Activated CD4-positive, CD25-positive, alpha-beta regulatory T cell treated with anti-CD3 and anti-CD28 coated beads, Interleukin-2, amount 50 U/mL, for 16 hours (primary cell): ENCODE measurements around the gene PTPRN2.

ENCODE experiments used
- DNase-seq: peaks from one replicate; pipeline ENCODE4 v3.0.0-alpha.2; 2020; ENCODE audit warnings: low read depth, low spot score

PTPRN2 gene

DNA sequence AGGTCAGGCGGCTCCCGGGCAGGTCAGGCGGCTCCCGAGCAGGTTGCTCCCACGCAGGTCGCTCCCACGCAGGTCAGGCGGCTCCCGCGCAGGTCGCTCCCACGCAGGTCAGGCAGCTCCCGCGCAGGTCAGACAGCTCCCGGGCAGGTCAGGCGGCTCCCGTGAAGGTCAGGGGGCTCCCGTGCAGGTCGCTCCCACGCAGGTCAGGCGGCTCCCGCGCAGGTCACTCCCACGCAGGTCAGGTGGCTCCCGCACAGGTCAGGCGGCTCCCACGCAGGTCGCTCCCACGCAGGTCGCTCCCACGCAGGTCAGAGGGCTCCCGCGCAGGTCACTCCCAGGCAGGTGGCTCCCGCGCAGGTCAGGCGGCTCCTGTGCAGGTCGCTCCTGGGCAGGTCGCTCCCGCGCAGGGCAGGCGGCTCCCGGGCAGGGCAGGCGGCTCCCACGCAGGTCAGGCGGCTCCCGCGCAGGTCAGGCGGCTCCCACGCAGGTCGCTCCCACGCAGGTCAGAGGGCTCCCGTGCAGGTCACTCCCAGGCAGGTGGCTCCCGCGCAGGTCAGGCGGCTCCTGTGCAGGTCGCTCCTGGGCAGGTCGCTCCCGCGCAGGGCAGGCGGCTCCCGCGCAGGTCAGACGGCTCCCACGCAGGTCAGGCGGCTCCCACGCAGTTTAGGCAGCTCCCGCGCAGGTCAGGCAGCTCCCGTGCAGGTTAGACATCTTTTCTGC lies 30.7 kb downstream of the PTPRN2 start:
- DNase-seq, result no peak

DNA sequence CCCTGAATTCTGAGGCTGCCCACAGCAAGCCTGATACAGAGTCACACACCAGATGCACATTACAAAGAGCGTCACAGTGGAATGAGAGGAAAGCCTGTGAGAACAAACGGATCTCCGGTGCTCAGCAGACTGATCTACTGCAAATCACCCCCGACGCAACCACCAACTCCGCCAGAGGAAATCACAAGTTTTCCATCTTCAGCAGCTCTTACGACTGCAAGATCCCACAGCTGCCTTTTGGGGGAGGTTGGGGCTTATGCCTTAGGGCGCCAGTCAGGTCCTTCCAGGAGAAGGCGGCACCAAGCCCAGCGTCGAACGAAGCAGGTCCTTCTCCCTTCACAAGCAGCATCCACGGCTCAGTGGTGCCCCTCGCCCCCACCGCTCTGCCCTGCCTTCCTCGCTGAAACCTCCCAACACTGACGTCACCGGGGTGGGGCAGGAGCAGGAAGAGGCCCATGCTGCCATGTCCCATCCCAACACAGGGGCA lies 32.5 kb downstream of the PTPRN2 start:
- no peak for DNase-seq

DNA sequence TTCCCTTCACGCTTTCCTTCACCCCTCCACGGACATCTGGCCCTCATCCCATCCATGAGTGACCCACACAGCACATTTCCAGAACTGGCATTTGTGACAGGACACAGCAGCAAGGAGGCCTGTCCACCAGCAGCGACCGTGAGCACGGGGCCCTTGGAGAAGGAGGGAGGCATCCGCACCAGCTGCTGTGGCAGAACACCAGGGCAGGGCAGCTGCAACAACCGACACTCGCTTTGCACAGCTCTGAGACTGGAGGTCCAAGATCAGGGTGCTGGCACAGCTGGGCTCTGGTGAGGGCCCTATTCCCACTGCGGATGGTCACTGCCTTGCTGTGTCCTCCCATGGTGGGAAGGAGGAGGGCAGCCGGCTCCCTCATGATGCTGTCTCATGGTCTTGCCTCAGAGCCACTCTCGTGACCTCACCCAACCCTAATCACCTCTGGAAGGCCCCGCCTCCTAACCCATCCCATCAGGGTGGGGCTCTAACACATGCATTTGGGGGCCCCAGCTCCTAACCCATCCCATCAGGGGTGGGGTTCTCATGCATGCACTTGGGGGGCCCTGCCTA lies 36.7 kb downstream of the PTPRN2 start:
- DNase-seq, result no peak

DNA sequence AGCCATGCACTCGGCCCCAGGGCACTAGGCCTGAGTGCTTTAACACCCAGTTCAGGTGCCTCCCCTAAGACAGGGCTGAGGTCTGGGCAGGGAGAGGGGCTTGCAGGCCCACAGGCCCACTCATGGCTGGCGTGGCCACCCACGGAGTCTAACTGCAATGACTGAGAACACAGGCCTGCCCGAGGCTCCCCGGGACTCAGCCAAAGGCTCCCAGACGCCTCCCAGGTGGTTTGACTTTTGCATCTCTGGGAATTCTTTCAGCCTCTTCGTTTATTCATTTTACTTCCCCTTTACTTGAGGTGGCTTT lies 37.3 kb downstream of the PTPRN2 start:
- no peak for DNase-seq

DNA sequence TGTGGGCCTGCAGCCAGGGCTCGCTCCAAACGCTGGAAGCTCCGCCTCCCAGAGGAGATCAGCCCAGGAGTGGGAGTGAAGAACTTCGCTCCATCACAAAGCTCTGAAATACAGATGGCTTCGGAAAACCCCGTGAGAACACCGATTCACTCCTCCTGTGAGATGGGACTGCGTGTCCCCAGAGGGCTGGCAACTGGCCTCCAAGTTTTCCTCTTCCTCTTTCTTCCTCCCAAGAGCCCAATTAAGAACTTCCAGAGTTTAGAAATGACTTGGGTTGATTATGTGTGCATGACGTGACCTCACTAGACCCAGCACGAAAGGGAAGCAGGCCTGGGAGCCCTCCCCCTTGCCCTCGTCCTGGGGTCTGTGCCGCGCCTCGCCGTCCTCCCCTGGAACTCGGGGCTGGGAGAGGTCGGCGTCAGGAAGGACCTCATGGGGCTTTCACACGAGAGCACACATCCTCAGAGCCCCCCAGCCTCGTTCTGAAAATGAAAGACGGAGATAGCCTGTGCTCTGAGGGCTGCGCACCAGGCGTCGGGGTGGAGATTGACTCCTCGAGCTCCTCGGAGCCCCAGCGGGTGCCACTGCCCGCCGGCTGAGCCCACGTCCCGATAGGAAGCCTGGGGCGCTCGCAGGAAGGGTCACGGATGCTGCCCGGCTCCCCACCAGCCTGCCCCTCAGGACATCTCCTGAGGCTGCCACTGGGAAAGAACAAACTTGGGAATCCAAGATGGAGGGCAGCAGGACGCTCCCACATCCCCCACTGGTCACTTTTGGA lies 37.8 kb downstream of the PTPRN2 start:
- DNase-seq, result no peak

DNA sequence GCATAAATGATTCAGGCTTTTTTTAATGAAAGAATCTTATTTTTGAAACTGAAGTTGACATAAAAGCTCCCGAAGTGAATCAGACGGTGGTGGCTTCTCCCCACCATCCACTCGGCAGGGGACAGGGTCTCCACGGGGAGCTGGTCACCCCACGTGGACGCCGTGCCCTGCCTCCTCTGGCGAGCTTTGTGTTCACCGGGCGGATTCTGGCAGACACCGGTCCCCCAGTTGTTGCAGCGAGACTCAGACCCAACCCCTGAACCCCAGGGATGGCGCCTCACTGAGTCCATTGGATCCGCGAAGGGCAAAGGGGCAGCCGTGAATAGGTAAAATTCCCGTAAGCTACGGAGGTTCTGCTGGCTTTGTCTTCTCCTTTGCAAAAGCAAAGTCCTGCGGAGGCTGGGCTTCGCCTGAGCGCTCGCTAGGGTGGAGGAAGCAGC lies 38.4 kb downstream of the PTPRN2 start:
- no peak for DNase-seq

DNA sequence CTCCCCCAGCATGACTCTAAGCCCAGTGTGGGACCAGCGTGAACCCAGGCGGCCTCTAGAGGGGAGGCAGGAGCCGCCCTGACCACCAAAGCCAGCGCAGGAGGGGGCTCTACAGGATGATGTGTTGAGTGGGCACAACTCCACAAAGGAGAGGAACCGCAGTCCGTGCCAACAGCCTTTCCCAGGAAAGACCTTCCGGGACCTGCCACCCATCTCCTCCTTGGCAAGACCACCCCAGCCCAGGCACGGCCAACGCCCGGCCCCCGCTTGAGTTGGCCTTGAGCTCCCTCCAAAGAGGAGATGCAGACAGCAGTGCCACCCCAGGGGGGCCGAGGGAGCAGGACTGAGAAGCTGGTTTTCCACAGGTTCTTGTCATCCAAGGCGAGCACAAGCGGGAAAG lies 38.9 kb downstream of the PTPRN2 start:
- DNase-seq, result no peak

GRCh38 chr7:158547817-158548216 lies 39.8 kb downstream of the PTPRN2 start:
- no peak for DNase-seq

- no peak for DNase-seq
Observed at GRCh38 chr7:158546626-158547025, 41.0 kb downstream of the PTPRN2 start.

GRCh38 chr7:158546214-158546613 lies 41.4 kb downstream of the PTPRN2 start:
- no peak for DNase-seq

DNA sequence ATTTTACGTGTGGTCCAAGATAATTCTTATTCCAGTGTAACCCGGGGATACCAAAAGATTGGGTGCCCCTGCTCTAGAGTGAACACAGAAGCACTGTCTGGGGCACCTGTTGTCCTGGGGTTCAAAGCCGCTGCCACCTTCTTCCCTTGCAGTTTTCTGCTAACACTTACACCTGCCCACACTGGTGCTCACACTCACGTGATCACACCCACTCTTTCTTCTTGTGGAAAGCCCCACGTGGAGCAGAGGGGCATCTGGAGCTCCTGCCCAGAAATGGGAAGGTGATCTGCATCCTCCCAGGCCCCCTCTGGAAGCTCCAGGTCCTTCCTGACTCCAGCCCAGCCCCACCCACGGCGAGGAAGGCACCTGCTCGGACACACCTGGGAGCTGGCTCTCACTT lies 42.9 kb downstream of the PTPRN2 start:
- DNase-seq, result no peak

GRCh38 chr7:158543840-158544239 lies 43.8 kb downstream of the PTPRN2 start:
- DNase-seq, result no peak

GRCh38 chr7:158542651-158543566 lies 44.7 kb downstream of the PTPRN2 start:
- DNase-seq, result no peak

GRCh38 chr7:158541346-158542010 lies 46.1 kb downstream of the PTPRN2 start:
- no peak for DNase-seq

DNA sequence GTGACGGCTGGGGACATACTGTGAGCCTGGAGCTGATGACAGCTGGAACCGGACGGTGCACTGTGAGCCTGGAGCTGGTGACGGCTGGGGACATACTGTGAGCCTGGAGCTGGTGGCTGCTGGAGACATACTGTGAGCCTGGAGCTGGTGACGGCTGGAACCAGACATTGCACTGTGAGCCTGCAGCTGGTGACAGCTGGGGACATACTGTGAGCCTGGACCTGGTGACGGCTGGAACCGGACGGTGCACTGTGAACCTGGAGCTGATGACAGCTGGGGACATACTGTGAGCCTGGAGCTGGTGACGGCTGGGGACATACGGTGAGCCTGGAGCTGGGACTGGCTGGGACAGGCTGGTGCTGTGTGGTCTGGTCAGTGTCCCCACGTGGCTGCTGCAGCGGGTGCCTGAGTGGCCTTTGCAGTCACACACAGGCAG lies 47.9 kb downstream of the PTPRN2 start:
- no peak for DNase-seq

- DNase-seq, result no peak
Observed at GRCh38 chr7:158538156-158538946, 49.3 kb downstream of the PTPRN2 start.

DNA sequence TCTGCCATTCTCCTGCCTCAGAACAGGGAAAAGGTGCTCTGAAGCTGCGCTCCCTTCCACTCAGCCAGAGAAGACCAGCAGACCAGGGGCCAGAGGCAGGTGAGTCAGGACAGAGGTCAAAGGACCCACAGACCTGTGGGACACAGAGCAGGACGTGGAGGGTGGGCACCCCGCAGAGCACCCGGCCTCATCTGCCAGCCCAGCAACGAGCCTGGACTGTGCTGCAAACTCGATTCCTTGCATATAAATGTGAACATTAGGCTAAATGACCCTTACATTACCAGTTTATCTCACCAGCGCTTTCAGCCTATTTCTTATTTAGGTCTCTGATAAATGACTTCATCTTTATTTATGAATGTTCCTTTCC lies 50.1 kb downstream of the PTPRN2 start:
- DNase-seq, result no peak

GRCh38 chr7:158536871-158537515 lies 50.6 kb downstream of the PTPRN2 start:
- DNase-seq, result no peak

DNA sequence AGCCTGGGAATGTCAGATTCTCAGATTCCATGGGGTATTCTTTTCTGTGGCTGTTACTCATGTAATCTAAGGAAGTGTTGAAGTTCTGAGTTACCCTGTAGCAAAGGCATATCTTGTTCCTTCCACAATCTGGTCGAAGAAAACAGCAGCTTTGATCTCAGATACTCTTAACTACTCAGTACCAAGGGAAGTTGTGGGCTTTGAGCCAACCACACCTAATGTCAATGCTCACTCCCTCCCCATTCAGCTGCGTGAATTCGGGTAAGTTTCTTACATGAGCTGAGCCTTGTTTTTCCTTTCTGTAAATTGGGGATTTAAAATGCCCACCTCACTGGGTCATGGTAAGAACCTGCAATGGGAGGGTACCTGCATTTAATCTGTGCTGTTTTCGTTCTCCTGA lies 52.5 kb downstream of the PTPRN2 start:
- DNase-seq, result no peak

- no peak for DNase-seq
Observed at GRCh38 chr7:158534598-158534997, 53.0 kb downstream of the PTPRN2 start.
